Lower leg skin (tissue), 4 donors: Measurements from ENCODE around the gene IFT80. TPM values are rescaled to one million over a fixed set of nuclear protein-coding genes. Genes with fewer than 3 reads are reported as not detected.
A peak's percentile ranks its signal among the peaks of the same experiment; 100 is the strongest.

Experiments used
- DNase-seq, 2 donors: peaks; one replicate each; pipeline ENCODE4 v3.0.0-alpha.2; 2019; ENCODE audit warnings: low spot score in 2 of 2
- H3K4me3 ChIP-seq: fragments of 200-600 bp; sonication (generic); 2 replicates; pipeline ENCODE4 v1.5.1; 2017; ENCODE audit warnings: mild to moderate bottlenecking, low read depth; ENCODE audit not compliant: poor library complexity, severe bottlenecking
- CTCF ChIP-seq, 3 donors: fragments of 450-650 bp; IDR thresholded peaks; one replicate each; pipeline ENCODE4 v1.5.1; 2016; ENCODE audit warnings: antibody characterized with exemption in 3 of 3, mild to moderate bottlenecking in 3 of 3, moderate library complexity in 2 of 3
- POLR2A ChIP-seq, 2 donors: fragments of 450-650 bp; IDR thresholded peaks; one replicate each; pipeline ENCODE4 v1.6.1; 2016 to 2017; ENCODE audit warnings: antibody characterized with exemption in 2 of 2, mild to moderate bottlenecking in 1 of 2, moderate library complexity in 1 of 2
- WGBS, 2 donors: methylation state at CpG; one replicate each; pipeline ENCODE4 v1.1.5; 2018; 5-methylcytosine and 5-hydroxymethylcytosine counted together
- intact Hi-C: fragments of 100-400 bp; cut with DNase I; formaldehyde crosslinking; loops from one replicate; pipeline ENCODE4 v1.15.0; 2023; ENCODE audit warnings: low total_unique reads
- total RNA-seq, 4 donors: library from RNA; depleted of rRNA; stranded (reverse); fragments of >200 nt; gene quantifications; one replicate each; pipeline ENCODE4 v1.1.0, GENCODE V29; 2016

The IFT80 gene
- 10 to 100 TPM in 3 of 4 donors, 1 to 10 TPM in 1; 9.7 to 15.7 (median 15.3) TPM for total RNA-seq

GRCh38 chr3:160399125-160400029, at the start of gene IFT80, which contains the start of gene SMC4:
Gene IFT80 (minus strand): TSS chr3:160399225. CDS start chr3:160384600, 14,625 bp downstream.
Gene SMC4 (plus strand): TSS chr3:160399650. CDS start chr3:160400827, 1,177 bp downstream.
- intact Hi-C loops = no loop called here
- peak; percentile 96 to 99 for DNase-seq
- H3K4me3 ChIP-seq = peak within 1 kb of the TSS; percentile 72
- TF ChIP-seq CTCF (IDR thresholded peaks at IDR 0.05) (no peak), POLR2A (IDR thresholded peaks at IDR 0.05) (no peak)
- 0 to 1% methylated on average over 63 of the region's 63 CpGs for WGBS, 2 donors

- 50 to 51% methylated on average over 3 of the region's 3 CpGs for WGBS, 2 donors
- H3K4me3 ChIP-seq = no peak overlapping the region
- DNase-seq = no peak
- TF ChIP-seq POLR2A (IDR thresholded peaks at IDR 0.05) (no peak), CTCF (IDR thresholded peaks at IDR 0.05) (no peak)
- intact Hi-C loops = no loop called here
These were observed 48.5 kb upstream of the IFT80 start for GRCh38 chr3:160447544-160447943.

- 96% methylated on average over 13 of the region's 13 CpGs for WGBS, 2 donors
- intact Hi-C loops = no loop called here
- TF ChIP-seq POLR2A (IDR thresholded peaks at IDR 0.05) = no peak
- no peak for TF ChIP-seq CTCF (IDR thresholded peaks at IDR 0.05)
These were observed 47.6 kb upstream of the IFT80 start for GRCh38 chr3:160446522-160447056.

GRCh38 chr3:160445854-160446253, 46.8 kb upstream of the IFT80 start:
- 100% methylated on average over 1 of the region's 1 CpG for WGBS, 2 donors
- intact Hi-C loops = no loop called here
- DNase-seq = no peak
- TF ChIP-seq POLR2A (IDR thresholded peaks at IDR 0.05) = no peak
- no peak for TF ChIP-seq CTCF (IDR thresholded peaks at IDR 0.05)
- H3K4me3 ChIP-seq = no peak overlapping the region

More at GRCh38 chr3:160446522-160447056, 47.6 kb upstream of the IFT80 start:
- DNase-seq = no peak
- H3K4me3 ChIP-seq = no peak overlapping the region

GRCh38 chr3:160444411-160444810, 45.4 kb upstream of the IFT80 start:
- intact Hi-C loops = no loop called here
- 87 to 89% methylated on average over 1 of the region's 1 CpG for whole genome bisulfite sequencing, 2 donors
- TF ChIP-seq CTCF (IDR thresholded peaks at IDR 0.05) = no peak
- TF ChIP-seq POLR2A (IDR thresholded peaks at IDR 0.05) = no peak
- H3K4me3 ChIP-seq = no peak overlapping the region
- DNase-seq = no peak
